Activated T-cell treated with anti-CD3 and anti-CD28 coated beads, Interleukin-2, amount 50 U/mL, for 72 hours (primary cell): ENCODE results near the gene ASTN2. TPM values are rescaled to one million over a fixed set of nuclear protein-coding genes. Genes with fewer than 3 reads are reported as not detected.
A peak's percentile ranks its signal among the peaks of the same experiment; 100 is the strongest.

Experiments used
- ATAC-seq, 2 donors: fragments of 150-1000 bp; cut with Tn5 transposase; replicated peaks in 1 of 2; 2 replicates each; pipeline ENCODE4 v1.10.0; 2021; ENCODE audit warnings: moderate library complexity in 2 of 2, mild to moderate bottlenecking in 1 of 2
- DNase-seq, 2 donors: peaks; one replicate each; pipeline ENCODE4 v3.0.0; 2021 to 2022; ENCODE audit warnings: mixed read lengths in 1 of 2
- H3K27ac Mint-ChIP-seq: one replicate; pipeline ENCODE4 v1.8.0; 2022; ENCODE audit warnings: mild to moderate bottlenecking, moderate library complexity, mixed read lengths
- H3K27me3 Mint-ChIP-seq: one replicate; pipeline ENCODE4 v1.8.0; 2022; ENCODE audit warnings: low read depth, mixed read lengths
- H3K36me3 Mint-ChIP-seq, 2 donors: one replicate each; pipeline ENCODE4 v1.8.0; 2022; ENCODE audit warnings: mixed read lengths in 2 of 2, mild to moderate bottlenecking in 1 of 2; ENCODE audit not compliant: insufficient read depth in 2 of 2
- H3K4me1 Mint-ChIP-seq: one replicate; pipeline ENCODE4 v1.8.0; 2022; ENCODE audit warnings: low read depth, mixed read lengths
- H3K4me3 Mint-ChIP-seq, 2 donors: one replicate each; pipeline ENCODE4 v1.8.0; 2022; ENCODE audit warnings: mild to moderate bottlenecking in 2 of 2, mixed read lengths in 2 of 2, moderate library complexity in 2 of 2
- H3K9me3 Mint-ChIP-seq, 2 donors: one replicate each; pipeline ENCODE4 v1.8.0; 2022; ENCODE audit warnings: mixed read lengths in 2 of 2
- total RNA-seq, 2 donors: library from RNA; stranded (reverse); gene quantifications; one replicate each; pipeline ENCODE4 v1.2.3, GENCODE V29; 2022

The ASTN2 gene
- total RNA-seq, 2 donors from 2014 or later: 4.2 to 5.6 TPM

DNA sequence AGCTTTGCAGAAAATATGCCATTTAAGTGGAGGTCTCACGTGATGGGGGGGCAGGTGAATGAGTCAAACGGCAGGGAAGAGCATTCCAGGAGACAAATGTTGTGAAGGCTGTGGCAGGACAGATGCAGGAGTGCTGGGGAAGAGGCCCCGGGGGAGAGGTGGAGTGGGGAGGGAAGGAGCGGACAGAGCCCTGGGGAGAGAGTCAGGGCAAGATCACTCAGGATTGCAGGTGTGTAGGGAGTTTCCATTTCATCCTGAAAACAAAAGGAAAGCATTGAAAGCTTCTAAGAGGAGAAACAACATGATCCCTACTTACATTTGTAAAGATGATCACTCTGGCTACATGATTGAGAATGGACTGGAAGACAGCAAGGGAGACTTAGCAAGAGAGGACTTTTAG, 323.3 kb downstream of the ASTN2 start:
- ATAC-seq (no peak), DNase-seq (no peak)
- Mint-ChIP-seq H3K4me3 (no peak overlapping the region), H3K4me1 (no peaks in the 10 kb centered on the region), H3K27ac (no peak overlapping the region), H3K27me3 (no peaks in the 10 kb centered on the region), H3K36me3 (no peaks in the 10 kb centered on the region), H3K9me3 (peaks cover 6 to 7% of the 10 kb centered on the region in 2 donors)

DNA sequence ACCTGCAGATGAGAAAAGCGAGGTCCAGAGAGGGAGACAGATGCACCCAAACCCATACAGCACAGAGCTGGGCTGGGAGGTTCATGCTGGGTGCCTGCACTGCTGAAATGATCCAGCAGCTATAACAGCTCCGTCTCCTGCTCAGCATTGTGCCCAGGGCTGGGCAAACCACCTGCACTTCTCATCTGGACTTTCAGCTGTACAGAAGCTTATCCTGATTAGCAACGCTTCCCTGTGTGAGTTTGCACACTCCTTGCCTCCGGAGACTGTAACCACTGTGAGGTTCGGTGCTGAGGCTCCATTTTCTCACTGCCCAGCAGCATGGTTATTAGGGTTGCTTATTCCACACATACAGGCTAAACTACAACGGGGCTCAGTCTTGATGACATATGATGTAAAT, 326.1 kb downstream of the ASTN2 start:
- no peak for DNase-seq
- H3K4me3 Mint-ChIP-seq: no peak overlapping the region

DNA sequence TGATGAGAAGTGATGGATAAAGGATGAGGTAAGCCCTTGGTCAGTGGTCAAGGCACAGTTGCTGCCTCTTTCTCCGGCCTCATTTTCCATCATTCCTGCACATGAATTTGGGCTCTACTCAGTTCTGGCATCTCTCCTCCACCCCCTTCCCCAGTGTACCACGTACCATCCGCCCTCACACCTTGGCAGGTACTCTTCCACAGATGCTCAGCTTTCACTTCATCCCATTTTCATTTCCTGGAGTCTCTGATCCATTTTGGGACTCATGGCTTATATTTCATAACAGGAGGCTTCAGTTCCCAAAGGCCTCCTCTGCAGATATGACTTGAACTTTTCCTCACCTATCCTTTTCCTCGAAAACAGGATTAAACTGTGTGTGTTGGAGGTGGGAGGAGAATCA, 326.7 kb downstream of the ASTN2 start:
- no peaks in the 10 kb centered on the region for H3K4me1 Mint-ChIP-seq

More for the DNA sequence above, 326.1 kb downstream of the ASTN2 start:
- H3K27ac Mint-ChIP-seq: no peak overlapping the region
- no peak for ATAC-seq
- H3K4me1 Mint-ChIP-seq: no peaks in the 10 kb centered on the region
- no peaks in the 10 kb centered on the region for H3K27me3 Mint-ChIP-seq
- peaks cover 7 to 8% of the 10 kb centered on the region in 2 donors for H3K9me3 Mint-ChIP-seq
- H3K36me3 Mint-ChIP-seq: no peaks in the 10 kb centered on the region

DNA sequence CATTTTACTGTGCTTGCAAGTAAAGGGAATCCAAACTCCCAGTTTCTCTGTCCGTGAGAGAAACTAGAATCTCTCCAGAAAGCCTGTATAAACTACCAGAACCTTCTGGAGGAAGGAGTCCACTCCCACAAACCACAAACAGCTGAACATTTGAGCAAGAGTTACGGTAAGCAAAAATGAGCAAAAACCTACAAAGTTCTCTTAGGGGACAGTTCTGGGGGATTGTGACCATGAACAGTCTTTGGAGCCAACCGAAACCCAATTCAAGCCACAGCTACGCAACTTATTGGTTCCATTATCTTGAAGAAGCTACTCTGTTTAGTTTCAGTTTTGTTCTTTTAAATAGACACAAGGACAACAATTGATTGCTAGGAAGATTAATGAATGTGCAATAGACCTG, 330.6 kb downstream of the ASTN2 start:
- H3K27ac Mint-ChIP-seq: no peak overlapping the region
- no peaks in the 10 kb centered on the region for H3K36me3 Mint-ChIP-seq
- no peaks in the 10 kb centered on the region for H3K27me3 Mint-ChIP-seq
- H3K9me3 Mint-ChIP-seq: peaks cover 3 to 8% of the 10 kb centered on the region in 2 donors
- ATAC-seq: no peak
- DNase-seq: no peak
- no peak overlapping the region for H3K4me3 Mint-ChIP-seq
- H3K4me1 Mint-ChIP-seq: no peaks in the 10 kb centered on the region

More for the DNA sequence above, 326.7 kb downstream of the ASTN2 start:
- H3K9me3 Mint-ChIP-seq: peaks cover 7 to 8% of the 10 kb centered on the region in 2 donors
- no peak overlapping the region for H3K27ac Mint-ChIP-seq
- DNase-seq (no peak), ATAC-seq (no peak)
- no peaks in the 10 kb centered on the region for H3K27me3 Mint-ChIP-seq
- no peaks in the 10 kb centered on the region for H3K36me3 Mint-ChIP-seq
- H3K4me3 Mint-ChIP-seq: no peak overlapping the region

DNA sequence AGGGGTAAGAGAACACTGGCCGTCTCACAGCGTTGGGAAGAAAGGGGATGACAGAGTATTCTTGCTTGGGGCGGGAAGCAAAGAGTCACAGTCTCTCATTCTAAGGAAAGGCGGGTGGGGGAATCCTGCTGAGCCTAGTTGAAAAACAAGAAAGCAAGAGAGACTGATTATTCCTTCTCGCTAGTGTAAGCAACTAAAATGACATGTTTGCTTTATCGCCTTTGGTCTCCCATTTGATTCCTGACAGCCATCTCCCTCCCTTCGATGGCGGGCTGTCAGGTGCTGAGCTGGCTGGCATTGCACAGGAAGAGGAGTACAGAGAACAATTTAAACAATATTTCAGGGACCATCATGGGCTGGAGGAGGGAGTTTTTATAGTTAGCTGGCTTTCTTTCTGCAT, 331.3 kb downstream of the ASTN2 start:
- DNase-seq (no peak), ATAC-seq (no peak)
- Mint-ChIP-seq H3K4me3 (no peak overlapping the region), H3K9me3 (peaks cover 3 to 8% of the 10 kb centered on the region in 2 donors), H3K27ac (no peak overlapping the region), H3K36me3 (no peaks in the 10 kb centered on the region), H3K4me1 (no peaks in the 10 kb centered on the region), H3K27me3 (no peaks in the 10 kb centered on the region)

DNA sequence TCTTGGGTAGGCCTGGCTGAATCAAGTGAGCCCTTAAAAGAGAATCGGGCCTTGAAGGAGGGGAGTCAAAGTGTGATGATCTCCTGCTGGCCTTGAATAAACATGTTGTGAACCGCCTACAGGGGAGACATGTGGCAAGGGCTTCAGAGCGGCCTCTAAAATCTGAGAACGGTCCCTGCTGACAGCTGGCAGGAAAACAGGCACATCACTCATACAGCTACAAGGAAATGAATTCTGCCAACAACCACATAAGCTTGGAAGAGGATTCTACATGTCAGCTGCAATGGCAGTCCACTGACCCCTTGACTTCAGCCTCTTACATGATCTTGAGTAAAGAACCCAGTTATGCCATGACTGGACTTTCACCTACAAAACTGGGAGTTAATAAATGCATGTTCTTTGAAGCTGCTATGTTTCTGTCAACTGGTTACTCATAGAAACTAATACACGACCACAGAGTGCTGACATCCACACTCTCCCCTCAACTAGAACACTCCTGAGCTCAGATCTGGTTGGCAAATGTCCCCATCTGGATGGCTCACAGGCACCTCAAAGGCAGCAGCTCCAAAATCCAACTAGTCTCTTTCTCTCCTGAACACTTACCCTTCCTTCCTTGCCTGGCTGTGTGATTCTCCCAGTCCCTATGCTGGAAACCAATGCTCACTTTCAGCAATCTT, 333.1 kb downstream of the ASTN2 start:
- H3K4me1 Mint-ChIP-seq: no peaks in the 10 kb centered on the region
- H3K36me3 Mint-ChIP-seq: no peaks in the 10 kb centered on the region
- ATAC-seq (no peak), DNase-seq (no peak)
- no peak overlapping the region for H3K27ac Mint-ChIP-seq
- peaks cover under 1 to 4% of the 10 kb centered on the region in 2 donors for H3K9me3 Mint-ChIP-seq
- no peak overlapping the region for H3K4me3 Mint-ChIP-seq
- no peaks in the 10 kb centered on the region for H3K27me3 Mint-ChIP-seq

DNA sequence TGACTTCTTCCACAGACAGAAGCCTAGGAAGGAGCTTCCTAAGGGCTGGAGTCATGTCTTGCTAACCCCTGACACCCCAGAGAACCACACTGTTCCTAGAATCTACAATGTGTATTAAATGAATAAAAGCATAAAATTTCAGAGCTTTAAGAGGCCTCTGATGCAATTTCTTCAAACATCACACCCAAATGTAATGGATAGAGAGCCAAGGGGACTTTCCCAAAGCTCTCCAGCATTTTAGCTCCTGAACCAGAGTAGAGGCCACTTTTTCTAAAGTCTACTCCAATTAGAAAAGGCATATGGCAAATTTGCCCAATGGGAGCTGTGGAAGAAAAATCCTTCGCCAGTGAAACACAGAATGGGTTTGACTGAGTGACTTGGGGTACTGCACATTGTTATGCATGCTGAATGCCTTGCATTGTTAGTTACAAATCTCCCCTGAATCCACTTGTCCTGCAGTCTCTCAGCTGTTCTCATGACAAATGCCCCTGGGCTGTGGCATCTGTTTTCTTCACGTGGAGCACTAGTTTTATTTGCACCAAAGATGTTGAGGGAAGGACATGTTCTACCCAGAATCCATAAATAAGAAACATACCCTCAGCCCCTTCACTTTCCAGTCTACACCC, 334.0 kb downstream of the ASTN2 start:
- DNase-seq (no peak), ATAC-seq (no peak)
- H3K36me3 Mint-ChIP-seq: no peaks in the 10 kb centered on the region
- H3K27me3 Mint-ChIP-seq: no peaks in the 10 kb centered on the region
- peaks cover 0 to 3% of the 10 kb centered on the region in 2 donors for H3K9me3 Mint-ChIP-seq
- no peaks in the 10 kb centered on the region for H3K4me1 Mint-ChIP-seq
- H3K27ac Mint-ChIP-seq: no peak overlapping the region
- no peak overlapping the region for H3K4me3 Mint-ChIP-seq

DNA sequence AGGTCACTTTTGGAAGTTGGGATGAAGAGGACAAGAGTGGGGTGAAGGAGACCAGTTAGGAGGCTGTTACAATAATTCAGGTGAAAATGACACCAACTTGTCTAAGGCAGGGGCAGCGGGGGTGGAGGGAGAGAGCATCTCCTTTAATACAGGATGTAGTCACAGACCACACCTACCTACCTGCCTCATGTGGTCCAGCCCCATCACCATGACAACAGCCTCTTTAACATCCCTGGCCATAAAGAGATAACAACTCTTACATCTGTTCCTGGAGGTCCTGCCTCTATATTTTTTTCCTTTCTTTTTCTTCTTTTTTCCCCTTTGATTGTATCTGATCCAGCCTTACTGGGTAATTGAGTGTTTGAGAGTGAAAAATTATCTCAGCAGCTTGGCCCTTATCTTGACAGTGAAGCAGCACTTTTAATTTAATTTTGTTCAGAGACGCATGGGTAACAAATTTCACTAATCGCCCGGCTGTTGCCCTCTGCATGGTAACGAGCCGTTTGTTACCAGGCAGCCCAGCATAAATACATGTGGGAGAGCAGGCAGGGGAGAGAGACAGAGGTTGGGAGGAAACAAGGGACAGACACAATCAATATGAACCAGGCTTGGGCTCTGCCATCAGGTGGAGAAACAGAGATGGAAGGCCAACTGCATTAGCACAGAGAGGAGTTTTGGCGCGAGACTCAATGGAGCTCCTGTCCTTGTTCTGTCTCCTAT, 338.1 kb downstream of the ASTN2 start:
- Mint-ChIP-seq H3K4me3 (no peak overlapping the region), H3K36me3 (peaks cover 2% of the 10 kb centered on the region in 2 donors), H3K4me1 (no peaks in the 10 kb centered on the region), H3K27me3 (no peaks in the 10 kb centered on the region), H3K9me3 (peaks cover 9 to 11% of the 10 kb centered on the region in 2 donors), H3K27ac (no peak overlapping the region)
- DNase-seq: no peak
- ATAC-seq: no peak

DNA sequence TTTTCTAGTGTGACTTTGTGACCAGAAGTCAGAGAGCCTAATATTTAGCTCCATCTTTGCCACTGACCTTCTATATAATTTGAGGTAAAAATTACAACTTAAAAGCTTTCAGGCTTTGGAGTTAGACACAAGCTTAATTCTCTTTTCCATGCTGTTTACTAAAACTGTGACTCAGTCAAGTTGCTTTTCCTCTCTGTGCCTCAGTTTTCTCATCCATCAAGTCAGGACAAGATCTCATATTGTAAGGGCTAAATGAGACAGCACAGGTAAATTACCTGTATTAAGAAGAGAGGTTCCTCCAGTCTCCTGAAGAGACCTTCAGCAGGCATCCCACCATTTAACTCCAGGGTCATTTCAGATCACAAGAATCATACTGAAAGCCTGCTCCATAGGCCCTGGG, 339.2 kb downstream of the ASTN2 start:
- Mint-ChIP-seq H3K27ac (no peak overlapping the region), H3K4me1 (no peaks in the 10 kb centered on the region), H3K27me3 (no peaks in the 10 kb centered on the region), H3K9me3 (peaks cover 9 to 11% of the 10 kb centered on the region in 2 donors), H3K4me3 (no peak overlapping the region), H3K36me3 (peaks cover 2% of the 10 kb centered on the region in 2 donors)
- DNase-seq (no peak), ATAC-seq (no peak)

DNA sequence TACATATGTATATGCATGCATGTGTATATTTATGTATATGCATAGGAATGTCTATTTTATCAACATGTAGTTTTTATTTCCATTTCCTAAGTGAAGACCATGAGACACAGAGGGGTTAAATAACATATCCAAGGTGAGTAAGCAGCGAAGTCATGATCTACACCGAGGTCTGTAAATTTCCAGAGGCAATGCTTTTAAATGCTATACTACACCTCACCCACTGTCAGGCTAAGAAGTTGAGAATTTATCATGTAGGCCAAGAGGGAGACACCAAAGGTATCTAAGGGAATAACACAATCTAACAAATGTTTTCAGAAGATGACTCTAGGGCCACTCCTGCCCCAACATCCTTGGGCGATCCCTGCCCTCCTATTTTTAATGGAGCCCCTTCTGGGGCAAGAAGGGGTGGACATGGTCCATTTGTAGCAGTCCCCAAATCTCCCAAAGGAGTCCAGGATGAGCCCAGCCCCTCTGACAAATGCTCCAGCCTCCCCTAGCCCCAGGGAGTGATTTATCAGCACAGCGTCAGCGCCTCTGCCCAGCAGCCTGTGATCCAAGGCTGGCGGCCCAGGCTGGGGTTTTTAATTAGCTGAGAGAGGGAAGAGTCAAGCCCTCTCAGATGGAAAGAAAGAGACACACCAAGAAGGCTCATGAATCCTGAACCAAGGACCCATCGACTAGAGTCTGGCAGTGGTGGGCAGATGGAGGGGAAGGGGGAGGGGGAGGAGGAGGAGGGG, 339.9 kb downstream of the ASTN2 start:
- H3K36me3 Mint-ChIP-seq: peaks cover 2% of the 10 kb centered on the region in 2 donors
- H3K9me3 Mint-ChIP-seq: peaks cover 9 to 11% of the 10 kb centered on the region in 2 donors
- no peaks in the 10 kb centered on the region for H3K4me1 Mint-ChIP-seq
- no peak overlapping the region for H3K27ac Mint-ChIP-seq
- DNase-seq (no peak), ATAC-seq (no peak)
- H3K27me3 Mint-ChIP-seq: no peaks in the 10 kb centered on the region
- H3K4me3 Mint-ChIP-seq: no peak overlapping the region

DNA sequence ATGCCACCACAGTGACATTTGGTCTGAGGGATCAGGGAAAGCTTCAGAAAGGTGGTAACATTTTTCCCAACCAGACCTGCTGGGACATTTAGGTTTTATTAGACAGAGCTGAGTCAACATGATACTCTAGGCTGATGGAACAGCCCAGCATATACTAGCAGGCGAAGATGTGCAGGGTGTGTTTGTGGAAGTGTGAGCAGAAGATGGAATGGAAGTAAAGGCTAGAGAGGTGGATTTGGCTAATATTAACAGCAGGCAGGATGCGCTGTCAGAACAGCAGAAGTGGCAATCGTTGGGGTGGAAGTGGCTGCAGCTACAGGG, 340.6 kb downstream of the ASTN2 start:
- Mint-ChIP-seq H3K4me3 (no peak overlapping the region), H3K36me3 (peaks cover 2% of the 10 kb centered on the region in 2 donors), H3K27ac (no peak overlapping the region), H3K27me3 (no peaks in the 10 kb centered on the region), H3K4me1 (no peaks in the 10 kb centered on the region), H3K9me3 (peaks cover 9 to 11% of the 10 kb centered on the region in 2 donors)
- ATAC-seq: no peak
- no peak for DNase-seq

DNA sequence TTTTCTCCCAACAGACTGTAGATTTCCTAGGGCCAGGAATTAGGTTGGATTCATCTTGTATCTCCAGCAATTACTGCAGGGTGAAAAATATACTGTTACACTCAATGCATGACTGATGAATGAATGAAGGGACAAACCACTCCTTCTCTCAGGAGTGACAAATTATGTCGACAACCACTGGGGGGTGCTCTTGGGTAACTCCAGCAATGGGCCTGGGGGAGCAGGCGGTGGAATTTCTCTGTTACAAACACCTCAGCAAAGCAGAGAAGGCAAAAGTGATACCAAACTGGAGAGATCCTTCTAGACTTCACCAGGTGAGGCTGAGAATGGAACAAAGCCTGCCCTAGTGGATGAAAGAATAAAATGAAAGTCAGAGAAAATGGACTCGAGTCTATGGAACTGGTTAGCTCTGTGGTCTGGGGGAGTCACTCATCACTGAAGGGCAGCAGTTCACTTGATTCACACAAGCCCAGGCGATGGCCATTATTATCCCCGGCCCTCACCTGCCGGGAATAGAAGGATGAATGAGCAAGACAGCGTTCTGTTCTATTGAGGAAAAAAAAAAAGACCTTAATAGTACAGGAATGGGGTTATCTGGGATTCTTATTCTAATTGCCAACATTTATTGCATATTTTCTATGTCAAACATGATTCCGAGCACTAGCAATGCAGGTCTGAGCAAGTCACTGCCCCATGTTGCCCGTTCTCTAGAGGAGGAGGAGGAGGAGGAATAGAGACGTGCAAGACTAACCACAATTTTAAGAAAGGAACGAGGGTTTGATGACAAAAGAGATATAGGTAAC, 341.1 kb downstream of the ASTN2 start:
- H3K4me3 Mint-ChIP-seq: no peak overlapping the region
- no peak overlapping the region for H3K27ac Mint-ChIP-seq
- H3K9me3 Mint-ChIP-seq: peaks cover 9 to 11% of the 10 kb centered on the region in 2 donors
- H3K36me3 Mint-ChIP-seq: peaks cover 2% of the 10 kb centered on the region in 2 donors
- H3K27me3 Mint-ChIP-seq: no peaks in the 10 kb centered on the region
- DNase-seq: peak in 1 of 2 donors; percentile 1
- H3K4me1 Mint-ChIP-seq: no peaks in the 10 kb centered on the region
- ATAC-seq: no peak
